Activated CD4-positive, alpha-beta T cell treated with anti-CD3 and anti-CD28 coated beads for 4 hours (primary cell): ENCODE measurements around the gene MRPL16.
"Not testable (repeated sequence)": the region's sequence is repeated elsewhere in the genome, so short reads cannot be mapped to it uniquely, and the experiment has no call there.

Experiments
- DNase-seq, 2 donors: peaks; one replicate each; pipeline ENCODE4 v3.0.0-alpha.2; 2020

MRPL16 gene

GRCh38 chr11:59810189-59810910 is at the start of gene MRPL16:
Gene MRPL16, minus strand, starts transcription at chr11:59810778. Its CDS starts 120 bp downstream, at chr11:59810658.
- peak; percentile 86 to 88 for DNase-seq

- no peak for DNase-seq
Observed at GRCh38 chr11:59859673-59860072, 49.1 kb upstream of the MRPL16 start.

GRCh38 chr11:59857439-59858434 is 47.2 kb upstream of the MRPL16 start:
- DNase-seq: peak in 1 of 2 donors; percentile 10

GRCh38 chr11:59854871-59855270 is 44.3 kb upstream of the MRPL16 start:
- no peak for DNase-seq

- DNase-seq: not testable (repeated sequence)
Observed at GRCh38 chr11:59851416-59851815, 40.8 kb upstream of the MRPL16 start.

GRCh38 chr11:59849551-59849950 is 39.0 kb upstream of the MRPL16 start:
- not testable (repeated sequence) for DNase-seq

GRCh38 chr11:59849129-59849528 is 38.6 kb upstream of the MRPL16 start:
- DNase-seq: no peak

GRCh38 chr11:59848439-59848838 is 37.9 kb upstream of the MRPL16 start:
- DNase-seq: not testable (repeated sequence)

- DNase-seq: no peak
Observed at GRCh38 chr11:59847626-59848025, 37.0 kb upstream of the MRPL16 start.

- DNase-seq: no peak
Observed at GRCh38 chr11:59846556-59846955, 36.0 kb upstream of the MRPL16 start.

GRCh38 chr11:59845399-59845798 is 34.8 kb upstream of the MRPL16 start, which contains the start of gene CBLIF:
Gene CBLIF, minus strand, starts transcription at chr11:59845499. Its CDS starts 46 bp downstream, at chr11:59845453.
- no peak for DNase-seq

GRCh38 chr11:59842316-59842715 is 31.7 kb upstream of the MRPL16 start:
- no peak for DNase-seq

GRCh38 chr11:59841514-59841913 is 30.9 kb upstream of the MRPL16 start:
- no peak for DNase-seq

- DNase-seq: no peak
Observed at GRCh38 chr11:59839615-59840014, 29.0 kb upstream of the MRPL16 start.

GRCh38 chr11:59833602-59834001 is 23.0 kb upstream of the MRPL16 start:
- DNase-seq: no peak

GRCh38 chr11:59829358-59829757 is 18.8 kb upstream of the MRPL16 start:
- DNase-seq: no peak

GRCh38 chr11:59822989-59823566 is 12.5 kb upstream of the MRPL16 start:
- DNase-seq: peak; percentile 6 to 15

- no peak for DNase-seq
Observed at GRCh38 chr11:59818572-59818971, 8.0 kb upstream of the MRPL16 start.

GRCh38 chr11:59816434-59816833 is 5.9 kb upstream of the MRPL16 start:
- DNase-seq: not testable (repeated sequence)

GRCh38 chr11:59815754-59816153 is 5.2 kb upstream of the MRPL16 start:
- DNase-seq: no peak

GRCh38 chr11:59814021-59814420 is 3.4 kb upstream of the MRPL16 start:
- DNase-seq: no peak

- DNase-seq: no peak
Observed at GRCh38 chr11:59813364-59813763, 2.8 kb upstream of the MRPL16 start.

GRCh38 chr11:59812220-59812619 is 1.6 kb upstream of the MRPL16 start:
- DNase-seq: no peak
